ENCODE results near the gene PIK3IP1. TPM values are rescaled to one million over a fixed set of nuclear protein-coding genes. Genes with fewer than 3 reads are reported as not detected.

The PIK3IP1 gene
- total and polyA plus RNA-seq, 10 of the 15 experiments (the other 5 are each of a cell fraction or from before 2014, with no cell fraction given), result 0.77 to 6.5 (median 3.0) TPM

- RAD21 ChIA-PET (ENCODE audit: unreplicated experiment), result no interaction called here
- H3K9ac ChIP-seq (ENCODE audit: control insufficient read depth, insufficient read depth, low read length), result no peak overlapping the region
Observed at GRCh38 chr22:31323578-31324550, 31.6 kb upstream of the PIK3IP1 start.

More at GRCh38 chr22:31323578-31324550, 31.6 kb upstream of the PIK3IP1 start:
- Histone ChIP-seq H3K9me3 (replicated peaks; ENCODE audit: control insufficient read depth, insufficient read depth, low read length) (no peaks in the 10 kb centered on the region), H3K4me3 (no peak overlapping the region), H3K27ac (ENCODE audit: control insufficient read depth, insufficient read depth) (no peak overlapping the region), H3K4me2 (ENCODE audit: control insufficient read depth, insufficient read depth) (no peak overlapping the region), H3K36me3 (ENCODE audit: control insufficient read depth in 2 of 2, insufficient read depth in 2 of 2, low read length in 1 of 2) (peaks cover 14% of the 10 kb centered on the region in 2 experiments), H3K27me3 (replicated peaks in 1 of 2; ENCODE audit: control insufficient read depth in 2 of 2, insufficient read depth in 2 of 2, low read length in 1 of 2) (no peaks in the 10 kb centered on the region), H4K20me1 (ENCODE audit: control insufficient read depth, insufficient read depth) (no peaks in the 10 kb centered on the region), H3K79me2 (ENCODE audit: control insufficient read depth, insufficient read depth, low read length) (no peaks in the 10 kb centered on the region), H2AFZ (ENCODE audit: control insufficient read depth, low read depth, low read length) (no peak overlapping the region), H3K4me1 (ENCODE audit: control insufficient read depth, insufficient read depth, low read length) (no peaks in the 10 kb centered on the region)
- no TSS peak for BruUV-seq (replicated peaks)
- POLR2A ChIA-PET, result interaction anchor here (0.6 to 0.8 kb wide), 2 partner anchors 87 to 335 kb away, joined by 3 to 7 read pairs; no protein-coding TSS in a partner anchor
- no peak for TF ChIP-seq BCL3 (IDR thresholded peaks at IDR 0.05; ENCODE audit: borderline replicate concordance, insufficient read depth, low read depth, low read length, poor library complexity, severe bottlenecking)
- TF ChIP-seq HDGF (IDR thresholded peaks at IDR 0.05), result no peak
- no peak for TF ChIP-seq TARDBP (IDR thresholded peaks at IDR 0.05; ENCODE audit: borderline replicate concordance)
- no peak for TF ChIP-seq ZNF207 (IDR thresholded peaks at IDR 0.05; ENCODE audit: borderline replicate concordance)
- no peak for TF ChIP-seq ATF3 (IDR thresholded peaks at IDR 0.05; ENCODE audit: borderline replicate concordance, extremely low read depth, low read depth, low read length)
- no peak for TF ChIP-seq NBN (IDR thresholded peaks at IDR 0.05)
- TF ChIP-seq PML (IDR thresholded peaks at IDR 0.05; ENCODE audit: low read length), result no peak
- TF ChIP-seq SMC3 (IDR thresholded peaks at IDR 0.05; ENCODE audit: borderline replicate concordance, low read length), result no peak
- TF ChIP-seq FOXK2 (IDR thresholded peaks at IDR 0.05), result no peak
- ATAC-seq, result no peak
- DNase-seq (ENCODE audit: low read depth, low spot score), result no peak
- CTCF ChIA-PET, result interaction anchor here (0.6 to 4.0 kb wide), 4 partner anchors 9 to 207 kb away, joined by 3 to 16 read pairs (median 4); no protein-coding TSS in a partner anchor
- in situ Hi-C loops (cut with MboI) (no loop called here), intact Hi-C loops (cut with micrococcal nuclease; ENCODE audit: unreplicated experiment) (no loop called here)
- SMC1A ChIA-PET (ENCODE audit: uncharacterized antibody, unreplicated experiment), result interaction anchor here (0.6 kb wide), 1 partner anchor 24 kb away, joined by 3 read pairs; no protein-coding TSS in a partner anchor
- FAIRE-seq, result no peak
- 77% methylated on average over 5 of the region's 8 CpGs for WGBS (ENCODE audit: insufficient coverage, insufficient replicate concordance, low lambda C conversion rate, missing lambda C conversion rate)

All from GM12878 (cell line).